Measurements from ENCODE around the gene SETD7.

SETD7 gene

DNA sequence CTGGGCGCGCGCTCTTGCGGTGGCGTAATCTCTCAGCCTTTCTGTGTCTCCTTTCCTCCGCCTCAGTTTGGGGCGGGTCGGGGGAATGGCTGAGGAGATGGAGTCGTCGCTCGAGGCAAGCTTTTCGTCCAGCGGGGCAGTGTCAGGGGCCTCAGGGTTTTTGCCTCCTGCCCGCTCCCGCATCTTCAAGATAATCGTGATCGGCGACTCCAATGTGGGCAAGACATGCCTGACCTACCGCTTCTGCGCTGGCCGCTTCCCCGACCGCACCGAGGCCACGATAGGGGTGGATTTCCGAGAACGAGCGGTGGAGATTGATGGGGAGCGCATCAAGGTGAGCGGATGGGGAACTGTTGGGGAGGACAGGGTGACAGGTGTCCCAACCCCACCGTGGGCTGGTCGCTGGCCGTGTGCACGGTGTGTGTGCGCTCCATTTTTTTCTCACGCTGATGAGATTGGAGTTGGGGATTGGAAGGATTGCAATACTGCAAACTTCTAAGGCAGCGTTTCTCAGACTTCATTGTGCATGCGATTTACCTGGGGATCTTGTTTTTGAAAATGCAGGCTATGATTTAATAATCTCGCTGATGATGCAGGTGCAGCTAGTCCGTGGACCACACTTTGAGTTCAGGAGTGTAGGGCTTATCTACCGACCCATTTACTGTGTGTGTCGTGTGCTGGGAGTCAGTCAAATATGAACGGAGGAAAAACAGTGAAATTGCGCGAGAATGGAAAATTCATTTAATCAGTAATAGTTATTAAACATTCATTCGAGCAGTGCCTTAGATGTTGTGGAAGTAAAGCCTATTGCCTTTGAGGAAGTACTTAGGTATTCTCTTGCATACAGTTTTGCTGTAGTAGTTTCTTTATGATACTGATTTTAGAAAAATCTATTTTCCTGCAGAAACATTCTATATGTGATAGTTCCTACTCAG is 101.6 kb downstream of the SETD7 start, which contains the start of gene RAB33B:
RAB33B (plus strand) TSS at position 11 of the 935 bp plus-strand sequence; CDS start at position 86, 75 bp downstream.
- TF ChIP-seq, protein P1, sequence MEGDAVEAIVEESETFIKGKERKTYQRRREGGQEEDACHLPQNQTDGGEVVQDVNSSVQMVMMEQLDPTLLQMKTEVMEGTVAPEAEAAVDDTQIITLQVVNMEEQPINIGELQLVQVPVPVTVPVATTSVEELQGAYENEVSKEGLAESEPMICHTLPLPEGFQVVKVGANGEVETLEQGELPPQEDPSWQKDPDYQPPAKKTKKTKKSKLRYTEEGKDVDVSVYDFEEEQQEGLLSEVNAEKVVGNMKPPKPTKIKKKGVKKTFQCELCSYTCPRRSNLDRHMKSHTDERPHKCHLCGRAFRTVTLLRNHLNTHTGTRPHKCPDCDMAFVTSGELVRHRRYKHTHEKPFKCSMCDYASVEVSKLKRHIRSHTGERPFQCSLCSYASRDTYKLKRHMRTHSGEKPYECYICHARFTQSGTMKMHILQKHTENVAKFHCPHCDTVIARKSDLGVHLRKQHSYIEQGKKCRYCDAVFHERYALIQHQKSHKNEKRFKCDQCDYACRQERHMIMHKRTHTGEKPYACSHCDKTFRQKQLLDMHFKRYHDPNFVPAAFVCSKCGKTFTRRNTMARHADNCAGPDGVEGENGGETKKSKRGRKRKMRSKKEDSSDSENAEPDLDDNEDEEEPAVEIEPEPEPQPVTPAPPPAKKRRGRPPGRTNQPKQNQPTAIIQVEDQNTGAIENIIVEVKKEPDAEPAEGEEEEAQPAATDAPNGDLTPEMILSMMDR (IDR thresholded peaks at IDR 0.05; ENCODE audit: borderline replicate concordance, extremely low read depth, low read length, poor library complexity, severe bottlenecking): no peak
- no peak for TF ChIP-seq EZH2 (IDR thresholded peaks at IDR 0.05; ENCODE audit: borderline replicate concordance, low read depth, low read length, severe bottlenecking)
- Histone ChIP-seq H4K20me1 (ENCODE audit: insufficient read depth, low read length) (no peaks in the 10 kb centered on the region), H3K4me2 (ENCODE audit: insufficient read depth, low read length) (peak within 1 kb of the TSS; percentile 87), H3K36me3 (ENCODE audit: insufficient read depth, low read length) (no peaks in the 10 kb centered on the region; the same call in 1 of the 2 replicates), H3K79me2 (ENCODE audit: insufficient read depth, low read length) (peaks cover 45% of the 10 kb centered on the region), H3K9ac (ENCODE audit: low read depth, low read length) (peak within 1 kb of the TSS; percentile 81), H2AFZ (ENCODE audit: low read depth, low read length) (peak within 1 kb of the TSS; percentile 96), H3K9me3 (ENCODE audit: insufficient read depth, low read length, severe bottlenecking) (no peaks in the 10 kb centered on the region), H3K4me1 (ENCODE audit: insufficient read depth, low read length) (peaks cover 50% of the 10 kb centered on the region), H3K4me3 (ENCODE audit: low read depth in 1 of 2, low read length in 2 of 2) (peak within 1 kb of the TSS; percentile 63 to 88), H3K27ac (ENCODE audit: low read length) (peak within 1 kb of the TSS; percentile 84), H3K27me3 (ENCODE audit: insufficient read depth, low read length, poor library complexity) (no peaks in the 10 kb centered on the region)
- peak; percentile 0; the same call in 1 of the 3 replicates for ATAC-seq (ENCODE audit: insufficient read depth, low read depth)
- DNase-seq: no peak

DNA sequence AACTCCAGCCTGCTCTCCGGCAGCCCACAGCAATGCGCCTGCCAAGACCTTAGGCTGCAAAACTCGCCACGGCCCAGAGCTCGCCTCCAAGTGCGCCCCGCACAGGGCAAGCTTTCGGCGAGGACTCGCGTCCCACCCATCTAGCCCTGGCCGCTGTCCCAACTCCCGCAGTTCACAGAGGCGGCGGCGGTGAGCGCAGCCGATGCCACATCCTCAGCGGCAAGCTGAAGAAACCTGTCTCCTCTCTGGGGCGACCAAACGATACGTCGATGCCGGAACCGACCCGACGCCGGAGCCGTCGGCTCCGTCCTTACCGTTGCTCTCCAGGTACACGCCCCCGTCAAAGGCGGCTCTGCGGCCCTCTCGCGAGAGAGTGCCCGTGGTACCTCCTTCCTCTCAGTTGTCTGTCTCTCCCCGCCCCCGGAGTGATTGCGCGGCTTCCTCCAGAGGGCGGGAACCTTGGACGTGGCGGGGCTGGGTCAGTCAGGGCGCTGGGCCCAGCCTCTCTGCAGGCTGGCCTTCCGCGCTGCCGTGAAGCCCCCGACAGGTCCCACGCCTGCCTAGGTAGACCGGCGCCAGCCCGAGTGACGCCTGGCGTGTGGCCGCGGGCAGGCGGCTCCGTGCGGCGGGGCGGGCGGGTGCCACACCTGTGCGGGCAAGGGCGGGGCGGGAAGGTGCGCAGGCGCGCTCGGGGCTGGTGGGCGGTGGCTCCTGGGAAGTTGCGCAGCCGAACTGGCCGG is 102.5 kb downstream of the SETD7 start:
- Histone ChIP-seq H3K79me2 (ENCODE audit: insufficient read depth, low read length) (peaks cover 37% of the 10 kb centered on the region), H4K20me1 (ENCODE audit: insufficient read depth, low read length) (no peaks in the 10 kb centered on the region), H3K9ac (ENCODE audit: low read depth, low read length) (peak overlapping the region; percentile 81), H3K4me2 (ENCODE audit: insufficient read depth, low read length) (peak overlapping the region; percentile 87), H3K4me1 (ENCODE audit: insufficient read depth, low read length) (peaks cover 50% of the 10 kb centered on the region), H3K4me3 (ENCODE audit: low read depth in 1 of 2, low read length in 2 of 2) (peak overlapping the region; percentile 63 to 88), H3K27me3 (ENCODE audit: insufficient read depth, low read length, poor library complexity) (no peaks in the 10 kb centered on the region), H3K9me3 (ENCODE audit: insufficient read depth, low read length, severe bottlenecking) (no peaks in the 10 kb centered on the region), H3K27ac (ENCODE audit: low read length) (peak overlapping the region; percentile 84), H2AFZ (ENCODE audit: low read depth, low read length) (peak overlapping the region; percentile 96), H3K36me3 (ENCODE audit: insufficient read depth, low read length) (no peaks in the 10 kb centered on the region; the same call in 1 of the 2 replicates)
- DNase-seq (peak; percentile 94), ATAC-seq (ENCODE audit: insufficient read depth, low read depth) (peak; percentile 91)
- TF ChIP-seq, protein P1 (IDR thresholded peaks at IDR 0.05; ENCODE audit: borderline replicate concordance, extremely low read depth, low read length, poor library complexity, severe bottlenecking): no peak
- no peak for TF ChIP-seq EZH2 (IDR thresholded peaks at IDR 0.05; ENCODE audit: borderline replicate concordance, low read depth, low read length, severe bottlenecking)

DNA sequence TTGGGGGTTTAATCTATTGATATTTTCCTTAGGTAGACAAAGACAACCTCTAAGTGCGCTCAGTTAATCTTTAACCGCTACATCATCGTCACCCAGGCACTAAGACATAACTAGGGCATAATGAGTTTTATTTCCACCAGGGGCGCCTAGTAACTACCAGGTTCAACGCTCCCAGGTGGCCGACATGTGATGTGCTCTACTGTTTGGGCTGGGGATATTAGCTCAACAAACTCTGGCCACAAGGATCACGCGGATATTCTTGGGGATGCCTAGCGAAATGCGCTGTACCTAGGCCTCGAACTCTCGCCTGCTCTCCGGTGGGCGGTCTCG is 103.0 kb downstream of the SETD7 start:
- no peak for TF ChIP-seq EZH2 (IDR thresholded peaks at IDR 0.05; ENCODE audit: borderline replicate concordance, low read depth, low read length, severe bottlenecking)
- TF ChIP-seq, protein P1 (IDR thresholded peaks at IDR 0.05; ENCODE audit: borderline replicate concordance, extremely low read depth, low read length, poor library complexity, severe bottlenecking): peak; percentile 55
- H3K79me2 ChIP-seq (ENCODE audit: insufficient read depth, low read length): peaks cover 32% of the 10 kb centered on the region
- no peaks in the 10 kb centered on the region for H4K20me1 ChIP-seq (ENCODE audit: insufficient read depth, low read length)

More for the DNA sequence above, 103.0 kb downstream of the SETD7 start:
- Histone ChIP-seq H3K9ac (ENCODE audit: low read depth, low read length) (peak overlapping the region; percentile 81), H3K4me1 (ENCODE audit: insufficient read depth, low read length) (peaks cover 50% of the 10 kb centered on the region), H3K4me3 (ENCODE audit: low read depth in 1 of 2, low read length in 2 of 2) (peak overlapping the region; percentile 63 to 88), H3K27me3 (ENCODE audit: insufficient read depth, low read length, poor library complexity) (no peaks in the 10 kb centered on the region), H3K27ac (ENCODE audit: low read length) (peak overlapping the region; percentile 84), H2AFZ (ENCODE audit: low read depth, low read length) (peak overlapping the region; percentile 96), H3K9me3 (ENCODE audit: insufficient read depth, low read length, severe bottlenecking) (no peaks in the 10 kb centered on the region), H3K4me2 (ENCODE audit: insufficient read depth, low read length) (peak overlapping the region; percentile 87), H3K36me3 (ENCODE audit: insufficient read depth, low read length) (no peaks in the 10 kb centered on the region; the same call in 1 of the 2 replicates)
- DNase-seq (peak; percentile 63), ATAC-seq (ENCODE audit: insufficient read depth, low read depth) (peak; percentile 37; the same call in 2 of the 3 replicates)
